ENCODE results near the gene SLC44A4.

- TF ChIP-seq CTCF (IDR thresholded peaks at IDR 0.05) (no peak), RAD21 (IDR thresholded peaks at IDR 0.05; ENCODE audit: low read length) (no peak), REST (IDR thresholded peaks at IDR 0.05; ENCODE audit: low read depth, low read length) (no peak), NRF1 (IDR thresholded peaks at IDR 0.05; ENCODE audit: low read depth, low read length) (no peak), EZH2phosphoT487 (IDR thresholded peaks at IDR 0.05; ENCODE audit: borderline replicate concordance, low read depth) (no peak)
These were observed 25.2 kb upstream of the SLC44A4 start for GRCh38 chr6:31903957-31904356.
